ENCODE data around the gene DEDD2. TPM values are rescaled to one million over a fixed set of nuclear protein-coding genes. Genes with fewer than 3 reads are reported as not detected.

Gene DEDD2
- total RNA-seq, 1 experiment from 2014 or later, result 45.6 TPM

DNA sequence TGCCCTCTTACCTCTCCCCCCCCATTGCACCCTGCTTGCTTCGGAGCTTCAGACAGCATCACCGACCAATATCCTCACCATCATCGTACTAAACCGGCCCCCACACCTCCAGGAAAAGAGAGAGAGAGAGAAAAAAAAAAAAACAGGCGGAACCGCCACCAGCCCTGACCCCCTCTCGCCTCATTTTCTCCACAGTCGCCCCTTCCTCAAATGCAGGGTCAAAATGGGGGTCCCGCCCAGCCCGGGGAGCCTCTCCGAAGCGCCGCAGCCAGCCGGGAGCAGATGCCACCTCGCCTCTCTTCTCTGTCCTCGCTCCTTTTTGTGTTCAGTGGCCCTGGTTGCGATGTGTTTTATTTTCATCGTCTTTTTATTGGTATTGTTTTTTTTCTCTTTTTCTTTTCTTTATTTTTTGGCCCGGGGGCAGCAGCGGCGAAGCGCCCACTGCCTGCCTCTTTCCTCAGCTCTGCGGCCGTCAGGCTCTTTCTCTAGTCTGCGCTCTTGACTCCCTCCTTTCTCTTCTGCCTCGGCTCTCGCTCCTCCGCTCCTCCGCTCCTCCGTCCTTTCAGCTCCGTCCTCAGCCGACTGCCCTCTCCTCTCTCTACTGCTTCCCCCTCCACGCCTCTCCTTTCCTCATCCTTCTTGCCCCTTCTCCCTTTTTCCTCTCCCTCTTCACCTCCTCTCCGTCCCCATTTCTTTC, 41.4 kb downstream of the DEDD2 start:
- Histone ChIP-seq H3K27me3 (ENCODE audit: insufficient read depth, low read depth) (peaks cover 37% of the 10 kb centered on the region), H3F3A (ENCODE audit: insufficient read depth, low read depth) (peaks cover 15% of the 10 kb centered on the region; the same call in 1 of the 2 replicates), H3K27ac (no peak overlapping the region), H3K79me2 (ENCODE audit: low read depth) (no peaks in the 10 kb centered on the region), H2AFZ (peak overlapping the region; percentile 70), H3K9me2 (ENCODE audit: insufficient read depth) (no peaks in the 10 kb centered on the region), H3K4me1 (replicated peaks; ENCODE audit: insufficient read depth) (peaks cover 20% of the 10 kb centered on the region), H3K4me2 (peak overlapping the region; percentile 99), H3K9me3 (ENCODE audit: insufficient read depth, low read depth) (no peaks in the 10 kb centered on the region), H3K4me3 (peak overlapping the region; percentile 68), H3K36me3 (ENCODE audit: low read depth) (no peaks in the 10 kb centered on the region), H4K20me1 (ENCODE audit: insufficient read depth) (0 out of 2 replicates have a peak, but pooled peaks cover 3% of the 10 kb centered on the region)
- intact Hi-C loops (cut with micrococcal nuclease; ENCODE audit: unreplicated experiment), result no loop called here
- CTCF ChIA-PET, result interaction anchor here (0.5 to 1.1 kb wide), 6 partner anchors 63 to 1380 kb away, joined by 3 to 7 read pairs (median 4); partner anchors contain the start of gene CEACAM6
- POLR2A ChIA-PET (ENCODE audit: unreplicated experiment), result interaction anchor here (0.8 kb wide), 1 partner anchor 100 kb away, joined by 13 read pairs; the partner anchor contains the start of gene ZNF574
- peak in 1 of 2 experiments; percentile 19 for DNase-seq
- TF ChIP-seq, protein P1, sequence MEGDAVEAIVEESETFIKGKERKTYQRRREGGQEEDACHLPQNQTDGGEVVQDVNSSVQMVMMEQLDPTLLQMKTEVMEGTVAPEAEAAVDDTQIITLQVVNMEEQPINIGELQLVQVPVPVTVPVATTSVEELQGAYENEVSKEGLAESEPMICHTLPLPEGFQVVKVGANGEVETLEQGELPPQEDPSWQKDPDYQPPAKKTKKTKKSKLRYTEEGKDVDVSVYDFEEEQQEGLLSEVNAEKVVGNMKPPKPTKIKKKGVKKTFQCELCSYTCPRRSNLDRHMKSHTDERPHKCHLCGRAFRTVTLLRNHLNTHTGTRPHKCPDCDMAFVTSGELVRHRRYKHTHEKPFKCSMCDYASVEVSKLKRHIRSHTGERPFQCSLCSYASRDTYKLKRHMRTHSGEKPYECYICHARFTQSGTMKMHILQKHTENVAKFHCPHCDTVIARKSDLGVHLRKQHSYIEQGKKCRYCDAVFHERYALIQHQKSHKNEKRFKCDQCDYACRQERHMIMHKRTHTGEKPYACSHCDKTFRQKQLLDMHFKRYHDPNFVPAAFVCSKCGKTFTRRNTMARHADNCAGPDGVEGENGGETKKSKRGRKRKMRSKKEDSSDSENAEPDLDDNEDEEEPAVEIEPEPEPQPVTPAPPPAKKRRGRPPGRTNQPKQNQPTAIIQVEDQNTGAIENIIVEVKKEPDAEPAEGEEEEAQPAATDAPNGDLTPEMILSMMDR (conservative IDR thresholded peaks at IDR 0.05), result no peak
- TF ChIP-seq EZH2 (IDR thresholded peaks at IDR 0.05; ENCODE audit: low read depth), result peak; percentile 68; the same call in 1 of the 2 replicates
- BruUV-seq (replicated peaks), result no TSS peak

DNA sequence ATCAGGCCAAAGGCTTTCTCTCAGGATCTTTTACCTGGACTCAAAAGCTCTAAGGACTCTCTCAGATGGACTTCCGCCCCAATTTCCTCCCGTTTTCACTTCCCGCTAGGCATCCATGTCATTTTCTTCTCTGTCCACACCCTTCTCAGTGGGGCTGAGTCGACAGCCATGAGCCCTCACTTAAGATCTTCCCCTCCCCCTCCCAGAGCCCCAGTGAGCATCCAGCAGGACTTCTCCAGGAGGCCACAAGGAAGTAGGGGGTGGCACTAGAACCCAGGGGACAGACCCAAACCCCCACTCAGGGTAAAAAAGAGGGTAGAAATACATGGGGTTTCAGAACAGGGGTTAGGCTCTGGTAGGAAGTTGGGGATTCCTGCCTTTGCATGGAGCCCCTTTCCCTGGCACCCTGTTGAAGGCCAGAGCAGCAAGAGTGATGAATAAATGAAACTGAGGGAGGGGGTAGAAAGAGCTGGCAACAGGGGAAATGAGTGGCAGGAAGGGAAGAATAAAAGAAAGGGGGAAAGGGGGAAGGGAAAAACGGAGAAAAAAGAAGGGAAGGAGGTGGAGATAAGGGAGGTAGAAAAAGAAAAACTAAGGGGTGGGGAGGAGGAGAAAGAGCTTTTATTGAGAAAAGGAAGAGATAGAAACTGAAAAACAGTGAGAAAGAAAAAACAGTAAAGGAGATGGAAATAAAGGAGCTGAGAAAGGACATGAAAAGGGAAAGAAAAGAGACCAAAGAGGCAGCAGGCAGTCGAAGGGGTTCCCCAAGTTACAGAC, 42.3 kb downstream of the DEDD2 start:
- TF ChIP-seq, protein P1 (conservative IDR thresholded peaks at IDR 0.05), result no peak
- TF ChIP-seq EZH2 (IDR thresholded peaks at IDR 0.05; ENCODE audit: low read depth), result no peak
- Histone ChIP-seq H2AFZ (no peak overlapping the region), H3K9me2 (ENCODE audit: insufficient read depth) (no peaks in the 10 kb centered on the region), H3K4me3 (0 out of 2 replicates have a peak overlapping the region, but pooled peaks have one; percentile 68), H3F3A (ENCODE audit: insufficient read depth, low read depth) (peaks cover 18% of the 10 kb centered on the region; the same call in 1 of the 2 replicates), H3K27ac (no peak overlapping the region), H3K36me3 (ENCODE audit: low read depth) (no peaks in the 10 kb centered on the region), H3K9me3 (ENCODE audit: insufficient read depth, low read depth) (no peaks in the 10 kb centered on the region), H3K4me1 (replicated peaks; ENCODE audit: insufficient read depth) (peaks cover 23% of the 10 kb centered on the region), H3K4me2 (peak overlapping the region; percentile 99; the same call in 1 of the 2 replicates), H3K27me3 (ENCODE audit: insufficient read depth, low read depth) (peaks cover 37% of the 10 kb centered on the region), H3K79me2 (ENCODE audit: low read depth) (no peaks in the 10 kb centered on the region), H4K20me1 (ENCODE audit: insufficient read depth) (0 out of 2 replicates have a peak, but pooled peaks cover 3% of the 10 kb centered on the region)
- ChIA-PET CTCF (interaction anchor here (0.6 kb wide), 1 partner anchor 51 kb away, joined by 3 read pairs; no protein-coding TSS in a partner anchor), POLR2A (ENCODE audit: unreplicated experiment) (no interaction called here)
- intact Hi-C loops (cut with micrococcal nuclease; ENCODE audit: unreplicated experiment), result no loop called here
- DNase-seq, result no peak
- BruUV-seq (replicated peaks), result no TSS peak

DNA sequence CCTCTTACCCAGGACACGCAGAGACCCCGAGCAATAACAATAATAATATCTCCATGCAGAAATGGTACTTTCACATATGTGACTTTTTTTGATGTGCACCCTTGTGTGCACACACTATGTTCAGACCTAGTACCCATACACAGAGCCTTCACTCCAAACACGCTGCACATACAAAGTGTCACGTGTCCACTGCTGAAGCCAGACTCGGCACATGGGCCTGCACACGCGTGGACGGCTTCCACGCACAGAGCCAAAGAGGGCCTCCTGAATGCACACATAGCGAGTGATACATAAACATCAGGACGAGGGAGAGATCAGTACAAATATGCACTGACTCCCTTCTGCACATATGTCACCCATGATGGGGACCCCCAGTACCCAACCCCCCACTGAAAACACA, 43.3 kb downstream of the DEDD2 start:
- Histone ChIP-seq H3K4me2 (no peak overlapping the region), H3K9me3 (ENCODE audit: insufficient read depth, low read depth) (no peaks in the 10 kb centered on the region), H3K79me2 (ENCODE audit: low read depth) (no peaks in the 10 kb centered on the region), H3K27me3 (ENCODE audit: insufficient read depth, low read depth) (peaks cover 36% of the 10 kb centered on the region), H2AFZ (no peak overlapping the region), H3K4me1 (replicated peaks; ENCODE audit: insufficient read depth) (peaks cover 23% of the 10 kb centered on the region), H3K27ac (no peak overlapping the region), H4K20me1 (ENCODE audit: insufficient read depth) (0 out of 2 replicates have a peak, but pooled peaks cover 3% of the 10 kb centered on the region), H3K9me2 (ENCODE audit: insufficient read depth) (no peaks in the 10 kb centered on the region), H3K4me3 (no peak overlapping the region), H3F3A (ENCODE audit: insufficient read depth, low read depth) (peaks cover 18% of the 10 kb centered on the region; the same call in 1 of the 2 replicates), H3K36me3 (ENCODE audit: low read depth) (no peaks in the 10 kb centered on the region)
- intact Hi-C loops (cut with micrococcal nuclease; ENCODE audit: unreplicated experiment), result no loop called here
- DNase-seq, result no peak
- BruUV-seq (replicated peaks), result no TSS peak
- ChIA-PET POLR2A (ENCODE audit: unreplicated experiment) (no interaction called here), CTCF (no interaction called here)
- TF ChIP-seq EZH2 (IDR thresholded peaks at IDR 0.05; ENCODE audit: low read depth), result no peak
- TF ChIP-seq, protein P1 (conservative IDR thresholded peaks at IDR 0.05), result no peak
